Loucy (cell line): ENCODE results near the gene UBE3C.

Experiments
- EZH2phosphoT487 ChIP-seq: fragments of 200-600 bp; IDR thresholded peaks from 2 replicates; pipeline ENCODE4 v1.6.1; 2018; ENCODE audit warnings: antibody characterized with exemption, mild to moderate bottlenecking, moderate library complexity, borderline replicate concordance
- TF ChIP-seq, protein P1 (sequence below): fragments of 200-600 bp; sonication (generic); conservative IDR thresholded peaks from 2 replicates; pipeline ENCODE4 v1.5.1; 2014; ENCODE audit warnings: mild to moderate bottlenecking, antibody characterized with exemption, low read length

DNA sequence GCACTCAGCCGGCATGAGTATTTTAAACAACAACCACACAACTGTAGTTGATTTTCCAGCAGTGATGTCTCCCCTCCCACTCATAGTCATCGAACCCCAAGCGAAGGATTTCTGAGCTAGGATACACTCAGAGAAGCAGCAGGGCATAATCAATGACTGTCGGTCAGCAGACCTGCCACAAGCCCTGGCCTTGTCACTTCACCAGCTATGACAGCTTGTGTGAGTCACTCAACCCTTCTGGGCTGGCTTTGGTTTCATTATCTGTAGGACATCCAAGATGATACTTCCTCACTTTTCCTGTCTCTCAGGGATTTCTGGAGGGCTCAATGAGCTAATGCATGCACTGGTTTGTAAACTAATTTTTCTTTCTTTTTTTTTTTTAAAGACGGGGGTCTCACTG is 22.0 kb upstream of the UBE3C start:
- TF ChIP-seq, protein P1, sequence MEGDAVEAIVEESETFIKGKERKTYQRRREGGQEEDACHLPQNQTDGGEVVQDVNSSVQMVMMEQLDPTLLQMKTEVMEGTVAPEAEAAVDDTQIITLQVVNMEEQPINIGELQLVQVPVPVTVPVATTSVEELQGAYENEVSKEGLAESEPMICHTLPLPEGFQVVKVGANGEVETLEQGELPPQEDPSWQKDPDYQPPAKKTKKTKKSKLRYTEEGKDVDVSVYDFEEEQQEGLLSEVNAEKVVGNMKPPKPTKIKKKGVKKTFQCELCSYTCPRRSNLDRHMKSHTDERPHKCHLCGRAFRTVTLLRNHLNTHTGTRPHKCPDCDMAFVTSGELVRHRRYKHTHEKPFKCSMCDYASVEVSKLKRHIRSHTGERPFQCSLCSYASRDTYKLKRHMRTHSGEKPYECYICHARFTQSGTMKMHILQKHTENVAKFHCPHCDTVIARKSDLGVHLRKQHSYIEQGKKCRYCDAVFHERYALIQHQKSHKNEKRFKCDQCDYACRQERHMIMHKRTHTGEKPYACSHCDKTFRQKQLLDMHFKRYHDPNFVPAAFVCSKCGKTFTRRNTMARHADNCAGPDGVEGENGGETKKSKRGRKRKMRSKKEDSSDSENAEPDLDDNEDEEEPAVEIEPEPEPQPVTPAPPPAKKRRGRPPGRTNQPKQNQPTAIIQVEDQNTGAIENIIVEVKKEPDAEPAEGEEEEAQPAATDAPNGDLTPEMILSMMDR = no peak
- no peak for TF ChIP-seq EZH2phosphoT487
